Measurements from ENCODE around the gene PDE4D.

DNA sequence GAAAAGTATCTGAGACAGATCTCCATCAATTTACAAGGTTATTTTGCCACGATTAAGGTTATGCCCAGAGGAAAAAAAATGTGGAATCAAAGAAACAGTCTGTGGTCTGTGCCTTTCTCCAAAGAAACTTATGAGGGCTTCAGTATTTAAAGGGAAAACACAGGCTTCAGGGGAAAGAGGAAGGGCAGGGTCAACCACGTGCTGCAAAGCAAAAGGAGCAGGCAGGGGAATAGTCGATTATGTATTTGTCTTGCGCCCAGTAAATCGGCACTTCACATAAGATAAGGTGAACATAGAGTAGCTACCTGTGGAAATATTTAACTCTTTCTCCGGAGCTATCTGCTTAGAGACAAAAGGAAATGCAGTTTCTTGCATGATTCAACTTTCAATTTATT lies 967.0 kb downstream of the PDE4D start:
- TF ChIP-seq CTCF (IDR thresholded peaks at IDR 0.05), result no peak
- no peak for TF ChIP-seq POLR2A (IDR thresholded peaks at IDR 0.05)

Data from tibial nerve (tissue), 3 donors.